IMR-90 (cell line): ENCODE results near the gene INF2. TPM values are rescaled to one million over a fixed set of nuclear protein-coding genes. Genes with fewer than 3 reads are reported as not detected.

ENCODE experiments used
- ATAC-seq: fragments of 200-7000 bp; cut with Tn5 transposase; 2 replicates; pipeline ENCODE4 v1.9.1; 2020; ENCODE audit warnings: low read depth, mild to moderate bottlenecking, moderate library complexity
- BruUV-seq: library from RNA; stranded (reverse); fragments of 400-500 nt; replicated peaks from 2 replicates; lab custom pipeline; 2021; lab: Mats Ljungman, UMichigan
- CTCF ChIA-PET: fragments of 300-600 bp; formaldehyde crosslinking; extraction: SDS; loops from one replicate; lab custom pipeline; 2021; ENCODE audit warnings: antibody characterized with exemption; lab: Yijun Ruan, JAX
- POLR2A ChIA-PET: fragments of 300-600 bp; sonication (Branson Sonifier 250); formaldehyde crosslinking; loops from one replicate; lab custom pipeline; 2022; ENCODE audit warnings: antibody characterized with exemption; ENCODE audit not compliant: unreplicated experiment; lab: Charles Lee
- DNase-seq: peaks from one replicate; pipeline ENCODE4 v3.0.0; 2013
- H2AFZ ChIP-seq: replicated peaks from 2 replicates; pipeline ENCODE3; 2013; ENCODE audit warnings: low read length, mild to moderate bottlenecking; ENCODE audit not compliant: poor library complexity
- H2AK5ac ChIP-seq: 2 replicates; pipeline ENCODE4 v1.6.1; 2013; ENCODE audit warnings: low read depth, low read length, inconsistent platforms
- H2AK9ac ChIP-seq: replicated peaks from 2 replicates; pipeline ENCODE3; 2013; ENCODE audit warnings: mild to moderate bottlenecking, low read depth, low read length, moderate library complexity; ENCODE audit not compliant: poor library complexity
- H2BK120ac ChIP-seq: 2 replicates; pipeline ENCODE4 v1.6.1; 2013; ENCODE audit warnings: low read depth, low read length, inconsistent platforms
- H2BK15ac ChIP-seq: 3 replicates; pipeline ENCODE4 v1.6.1; 2013; ENCODE audit warnings: low read depth, low read length, inconsistent platforms
- H2BK20ac ChIP-seq: 2 replicates; pipeline ENCODE4 v1.6.1; 2013; ENCODE audit warnings: low read depth, mild to moderate bottlenecking, inconsistent platforms, low read length, moderate library complexity
- H2BK5ac ChIP-seq: 2 replicates; pipeline ENCODE4 v1.6.1; 2013; ENCODE audit warnings: mild to moderate bottlenecking, low read depth, low read length, inconsistent platforms; ENCODE audit not compliant: poor library complexity, severe bottlenecking
- H3K14ac ChIP-seq: replicated peaks from 2 replicates; pipeline ENCODE4 v1.6.1; 2013; ENCODE audit warnings: low read depth, low read length, inconsistent platforms
- H3K18ac ChIP-seq: 2 replicates; pipeline ENCODE4 v1.6.1; 2013; ENCODE audit warnings: low read depth, low read length, control low read depth
- H3K23ac ChIP-seq: 2 replicates; pipeline ENCODE4 v1.6.1; 2013; ENCODE audit warnings: low read depth, low read length, inconsistent platforms
- H3K27ac ChIP-seq: 2 replicates; pipeline ENCODE4 v1.5.1; 2013; ENCODE audit warnings: mild to moderate bottlenecking, control low read depth, low read length; ENCODE audit not compliant: insufficient read depth
- H3K27me3 ChIP-seq: 2 replicates; pipeline ENCODE4 v1.6.1; 2013; ENCODE audit warnings: low read length; ENCODE audit not compliant: control insufficient read depth, insufficient read depth
- H3K36me3 ChIP-seq: 2 replicates; pipeline ENCODE4 v1.6.1; 2013; ENCODE audit warnings: low read length, mixed read lengths; ENCODE audit not compliant: control insufficient read depth, insufficient read depth
- H3K4ac ChIP-seq: 2 replicates; pipeline ENCODE4 v1.6.1; 2013; ENCODE audit warnings: low read depth, low read length, inconsistent platforms
- H3K4me1 ChIP-seq: 2 replicates; pipeline ENCODE4 v1.6.1; 2013; ENCODE audit warnings: low read length, mixed read lengths; ENCODE audit not compliant: control insufficient read depth, insufficient read depth
- H3K4me2 ChIP-seq: 2 replicates; pipeline ENCODE4 v1.6.1; 2013; ENCODE audit warnings: low read depth, mild to moderate bottlenecking, control low read depth, low read length, moderate library complexity
- H3K4me3 ChIP-seq: 2 replicates; pipeline ENCODE4 v1.5.1; 2013; ENCODE audit warnings: low read depth, mild to moderate bottlenecking, control low read depth, low read length, moderate library complexity; ENCODE audit not compliant: insufficient read depth
- H3K56ac ChIP-seq: 2 replicates; pipeline ENCODE4 v1.6.1; 2013; ENCODE audit warnings: low read length, inconsistent platforms; ENCODE audit not compliant: insufficient read depth; ENCODE audit errors: extremely low read depth
- H3K79me1 ChIP-seq, 2 experiments: 2 replicates each; pipeline ENCODE4 v1.6.1; 2013; ENCODE audit warnings: low read length in 2 of 2, inconsistent platforms in 1 of 2, low read depth in 1 of 2
- H3K9ac ChIP-seq: 2 replicates; pipeline ENCODE4 v1.6.1; 2013; ENCODE audit warnings: low read depth, low read length, control low read depth
- H3K9me1 ChIP-seq: 2 replicates; pipeline ENCODE4 v1.6.1; 2013; ENCODE audit warnings: low read length, inconsistent platforms; ENCODE audit not compliant: insufficient read depth
- H3K9me3 ChIP-seq: 2 replicates; pipeline ENCODE4 v1.6.1; 2013; ENCODE audit warnings: low read length; ENCODE audit not compliant: control insufficient read depth, insufficient read depth
- H4K20me1 ChIP-seq: 2 replicates; pipeline ENCODE4 v1.6.1; 2013; ENCODE audit warnings: low read length, inconsistent platforms; ENCODE audit not compliant: insufficient read depth
- H4K5ac ChIP-seq: 2 replicates; pipeline ENCODE4 v1.6.1; 2013; ENCODE audit warnings: mild to moderate bottlenecking, low read depth, low read length, control low read depth
- H4K8ac ChIP-seq, 2 experiments: 2 replicates each; pipeline ENCODE4 v1.6.1; 2013; ENCODE audit warnings: low read depth in 2 of 2, low read length in 2 of 2, control low read depth in 1 of 2, inconsistent platforms in 1 of 2
- H4K91ac ChIP-seq: 2 replicates; pipeline ENCODE4 v1.6.1; 2013; ENCODE audit warnings: low read depth, low read length, inconsistent platforms; ENCODE audit not compliant: insufficient read depth
- BHLHE40 ChIP-seq: fragments of 150-350 bp; IDR thresholded peaks from 2 replicates; pipeline ENCODE4 v1.6.1; 2016; ENCODE audit warnings: mild to moderate bottlenecking, low read depth, low read length
- CEBPB ChIP-seq: IDR thresholded peaks from 2 replicates; pipeline ENCODE4 v1.6.1; 2012; ENCODE audit warnings: low read depth, low read length, improper control_type of control experiment
- CHD1 ChIP-seq: IDR thresholded peaks from 2 replicates; pipeline ENCODE4 v1.6.1; 2012; ENCODE audit warnings: low read depth, low read length, improper control_type of control experiment
- ELK1 ChIP-seq: fragments of 150-350 bp; IDR thresholded peaks from 2 replicates; pipeline ENCODE4 v1.6.1; 2016; ENCODE audit warnings: low read depth, mild to moderate bottlenecking, low read length, moderate library complexity, borderline replicate concordance
- FOS ChIP-seq: fragments of 150-350 bp; IDR thresholded peaks from 2 replicates; pipeline ENCODE4 v1.6.1; 2016; ENCODE audit warnings: low read depth, low read length
- MAFK ChIP-seq: IDR thresholded peaks from 2 replicates; pipeline ENCODE4 v1.6.1; 2012; ENCODE audit warnings: low read depth, low read length, improper control_type of control experiment
- MAZ ChIP-seq: IDR thresholded peaks from 2 replicates; pipeline ENCODE4 v1.6.1; 2012; ENCODE audit warnings: low read depth, mild to moderate bottlenecking, low read length, improper control_type of control experiment, moderate library complexity, borderline replicate concordance
- MXI1 ChIP-seq: IDR thresholded peaks from 2 replicates; pipeline ENCODE4 v1.6.1; 2012; ENCODE audit warnings: low read depth, mild to moderate bottlenecking, low read length, moderate library complexity, borderline replicate concordance
- NFE2L2 ChIP-seq: fragments of 150-350 bp; IDR thresholded peaks from 2 replicates; pipeline ENCODE4 v1.6.1; 2016; ENCODE audit warnings: low read depth, mild to moderate bottlenecking, low read length
- POLR2A ChIP-seq: IDR thresholded peaks from 2 replicates; pipeline ENCODE4 v1.6.1; 2012; ENCODE audit warnings: mild to moderate bottlenecking, low read depth, low read length
- RAD21 ChIP-seq: IDR thresholded peaks from 2 replicates; pipeline ENCODE4 v1.6.1; 2012; ENCODE audit warnings: low read length, improper control_type of control experiment
- RCOR1 ChIP-seq: IDR thresholded peaks from 2 replicates; pipeline ENCODE4 v1.6.1; 2012; ENCODE audit warnings: mild to moderate bottlenecking, low read length, improper control_type of control experiment; ENCODE audit not compliant: insufficient replicate concordance
- RFX5 ChIP-seq: IDR thresholded peaks from 2 replicates; pipeline ENCODE4 v1.8.0; 2012; ENCODE audit warnings: low read depth, mild to moderate bottlenecking, low read length, moderate library complexity
- SMC3 ChIP-seq: fragments of 150-350 bp; IDR thresholded peaks from 2 replicates; pipeline ENCODE4 v1.6.1; 2016; ENCODE audit warnings: low read depth, mild to moderate bottlenecking, antibody characterized with exemption, low read length, moderate library complexity
- WGBS, 2 experiments: methylation state at CpG; one replicate each; pipeline versions ENCODE4 v1.1.5 to v1.1.7; 2013; ENCODE audit warnings: missing lambda C conversion rate in 2 of 2; ENCODE audit not compliant: insufficient read length in 1 of 2; ENCODE audit errors: extremely low coverage in 2 of 2; 5-methylcytosine and 5-hydroxymethylcytosine counted together
- dilution Hi-C: fragments of 300-500 bp; cut with HindIII; formaldehyde crosslinking; loops from one replicate; pipeline ENCODE4 v1.14.3; 2018; ENCODE audit warnings: low sequenced_read_pairs; ENCODE audit not compliant: unreplicated experiment
- in situ Hi-C: fragments of 300-500 bp; cut with MboI; formaldehyde crosslinking; loops from 3 replicates; pipeline ENCODE4 v1.14.3; 2019; ENCODE audit warnings: low sequenced_read_pairs, inconsistent platforms, mixed read lengths
- intact Hi-C: fragments of 100-400 bp; cut with micrococcal nuclease; formaldehyde crosslinking; loops from 2 replicates; pipeline ENCODE4 v1.10.0; 2022
- polyA plus RNA-seq, 3 experiments: library from polyadenylated mRNA; depleted of rRNA; stranded (reverse); fragments of >200 nt; gene quantifications; 2 replicates each; pipeline ENCODE4 v1.2.3, GENCODE V29; 2012; ENCODE audit warnings: low replicate concordance in 1 of 3
- total RNA-seq: library from RNA; depleted of rRNA; stranded (reverse); fragments of >200 nt; gene quantifications from 2 replicates; pipeline ENCODE4 v1.2.3, GENCODE V29; 2012
- TF ChIP-seq, protein P1 (sequence below): conservative IDR thresholded peaks from 2 replicates; pipeline ENCODE4 v1.5.1; 2012; ENCODE audit warnings: mild to moderate bottlenecking, low read depth, low read length, improper control_type of control experiment
- TF ChIP-seq, protein P2 (sequence below): fragments of 150-350 bp; IDR thresholded peaks from 2 replicates; pipeline ENCODE4 v1.6.1; 2017; ENCODE audit warnings: mild to moderate bottlenecking, antibody characterized with exemption, low read length, low read depth

The INF2 gene
- total and polyA plus RNA-seq, 2 of the 4 experiments (the other 2 are of a cell fraction) = 16.8 to 62.1 TPM

- ChIA-PET CTCF (no interaction called here), POLR2A (no interaction called here)
- 82% methylated on average over 1 of the region's 2 CpGs; no CpG with 5 or more reads in 1 of the 2 experiments for WGBS, 2 experiments
- H4K5ac ChIP-seq = no peak overlapping the region
- H2AK5ac ChIP-seq = no peak overlapping the region; the same call in 1 of the 2 replicates
- H3K27me3 ChIP-seq = no peaks in the 10 kb centered on the region
- peak overlapping the region; percentile 44 for H2BK5ac ChIP-seq
- no peak overlapping the region for H2AFZ ChIP-seq
- H3K4me1 ChIP-seq = peaks cover 36% of the 10 kb centered on the region
- no peak overlapping the region for H4K91ac ChIP-seq
- peaks cover 11% of the 10 kb centered on the region for H4K20me1 ChIP-seq
- no peak overlapping the region for H4K8ac ChIP-seq
- no peak overlapping the region for H3K18ac ChIP-seq
- dilution Hi-C loops = no loop called here
- no peak overlapping the region for H3K27ac ChIP-seq
- intact Hi-C loops = loop anchor here (5.0 kb wide), 1 partner anchor 34 kb away; no protein-coding TSS in a partner anchor
- H3K23ac ChIP-seq = no peak overlapping the region
- H2BK15ac ChIP-seq = no peak overlapping the region
- no peak overlapping the region for H3K56ac ChIP-seq
- H3K36me3 ChIP-seq = no peaks in the 10 kb centered on the region
- H3K14ac ChIP-seq = no peak overlapping the region
- peaks cover 9% of the 10 kb centered on the region for H3K9me1 ChIP-seq
- no peak overlapping the region for H3K4ac ChIP-seq
- no peak overlapping the region for H2AK9ac ChIP-seq
- TF ChIP-seq, protein P1, sequence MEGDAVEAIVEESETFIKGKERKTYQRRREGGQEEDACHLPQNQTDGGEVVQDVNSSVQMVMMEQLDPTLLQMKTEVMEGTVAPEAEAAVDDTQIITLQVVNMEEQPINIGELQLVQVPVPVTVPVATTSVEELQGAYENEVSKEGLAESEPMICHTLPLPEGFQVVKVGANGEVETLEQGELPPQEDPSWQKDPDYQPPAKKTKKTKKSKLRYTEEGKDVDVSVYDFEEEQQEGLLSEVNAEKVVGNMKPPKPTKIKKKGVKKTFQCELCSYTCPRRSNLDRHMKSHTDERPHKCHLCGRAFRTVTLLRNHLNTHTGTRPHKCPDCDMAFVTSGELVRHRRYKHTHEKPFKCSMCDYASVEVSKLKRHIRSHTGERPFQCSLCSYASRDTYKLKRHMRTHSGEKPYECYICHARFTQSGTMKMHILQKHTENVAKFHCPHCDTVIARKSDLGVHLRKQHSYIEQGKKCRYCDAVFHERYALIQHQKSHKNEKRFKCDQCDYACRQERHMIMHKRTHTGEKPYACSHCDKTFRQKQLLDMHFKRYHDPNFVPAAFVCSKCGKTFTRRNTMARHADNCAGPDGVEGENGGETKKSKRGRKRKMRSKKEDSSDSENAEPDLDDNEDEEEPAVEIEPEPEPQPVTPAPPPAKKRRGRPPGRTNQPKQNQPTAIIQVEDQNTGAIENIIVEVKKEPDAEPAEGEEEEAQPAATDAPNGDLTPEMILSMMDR = no peak
- TF ChIP-seq FOS = no peak
- TF ChIP-seq, protein P2, sequence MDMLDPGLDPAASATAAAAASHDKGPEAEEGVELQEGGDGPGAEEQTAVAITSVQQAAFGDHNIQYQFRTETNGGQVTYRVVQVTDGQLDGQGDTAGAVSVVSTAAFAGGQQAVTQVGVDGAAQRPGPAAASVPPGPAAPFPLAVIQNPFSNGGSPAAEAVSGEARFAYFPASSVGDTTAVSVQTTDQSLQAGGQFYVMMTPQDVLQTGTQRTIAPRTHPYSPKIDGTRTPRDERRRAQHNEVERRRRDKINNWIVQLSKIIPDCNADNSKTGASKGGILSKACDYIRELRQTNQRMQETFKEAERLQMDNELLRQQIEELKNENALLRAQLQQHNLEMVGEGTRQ = no peak
- no peak for TF ChIP-seq ELK1
- no peak for TF ChIP-seq SMC3
- no peak for TF ChIP-seq POLR2A
- TF ChIP-seq CHD1 = no peak
- no peak for TF ChIP-seq BHLHE40
- no peak for TF ChIP-seq MAFK
- no peak for TF ChIP-seq NFE2L2
- no peak for TF ChIP-seq MAZ
- TF ChIP-seq RCOR1 = no peak
- TF ChIP-seq CEBPB = no peak
- no peak for TF ChIP-seq MXI1
- TF ChIP-seq RAD21 = no peak
- no peak for TF ChIP-seq RFX5
- BruUV-seq = no TSS peak
- no peak overlapping the region for H3K4me3 ChIP-seq
- no peak overlapping the region for H2BK120ac ChIP-seq
- DNase-seq (no peak), ATAC-seq (no peak)
- H3K9ac ChIP-seq = no peak overlapping the region
- no peaks in the 10 kb centered on the region for H3K9me3 ChIP-seq
- in situ Hi-C loops = no loop called here
- H3K4me2 ChIP-seq = no peak overlapping the region
- no peak overlapping the region for H2BK20ac ChIP-seq
- H3K79me1 ChIP-seq = peaks cover 3 to 19% of the 10 kb centered on the region in 2 experiments
These were observed 3.3 kb upstream of the INF2 start for GRCh38 chr14:104685998-104686610.
